ENCODE measurements around the gene CACNA1C.

GRCh38 chr12:2227360-2227759 lies 174.6 kb downstream of the CACNA1C start:
- TF ChIP-seq, protein P1, sequence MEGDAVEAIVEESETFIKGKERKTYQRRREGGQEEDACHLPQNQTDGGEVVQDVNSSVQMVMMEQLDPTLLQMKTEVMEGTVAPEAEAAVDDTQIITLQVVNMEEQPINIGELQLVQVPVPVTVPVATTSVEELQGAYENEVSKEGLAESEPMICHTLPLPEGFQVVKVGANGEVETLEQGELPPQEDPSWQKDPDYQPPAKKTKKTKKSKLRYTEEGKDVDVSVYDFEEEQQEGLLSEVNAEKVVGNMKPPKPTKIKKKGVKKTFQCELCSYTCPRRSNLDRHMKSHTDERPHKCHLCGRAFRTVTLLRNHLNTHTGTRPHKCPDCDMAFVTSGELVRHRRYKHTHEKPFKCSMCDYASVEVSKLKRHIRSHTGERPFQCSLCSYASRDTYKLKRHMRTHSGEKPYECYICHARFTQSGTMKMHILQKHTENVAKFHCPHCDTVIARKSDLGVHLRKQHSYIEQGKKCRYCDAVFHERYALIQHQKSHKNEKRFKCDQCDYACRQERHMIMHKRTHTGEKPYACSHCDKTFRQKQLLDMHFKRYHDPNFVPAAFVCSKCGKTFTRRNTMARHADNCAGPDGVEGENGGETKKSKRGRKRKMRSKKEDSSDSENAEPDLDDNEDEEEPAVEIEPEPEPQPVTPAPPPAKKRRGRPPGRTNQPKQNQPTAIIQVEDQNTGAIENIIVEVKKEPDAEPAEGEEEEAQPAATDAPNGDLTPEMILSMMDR (conservative IDR thresholded peaks at IDR 0.05; ENCODE audit: low read length) = no peak
- TF ChIP-seq EZH2phosphoT487 (IDR thresholded peaks at IDR 0.05; ENCODE audit: borderline replicate concordance, low read depth, low read length) = no peak
